Endodermal cell (in vitro differentiated cells): ENCODE measurements around the gene ATXN1L. TPM values are rescaled to one million over a fixed set of nuclear protein-coding genes. Genes with fewer than 3 reads are reported as not detected.
"Not testable (repeated sequence)": the region's sequence is repeated elsewhere in the genome, so short reads cannot be mapped to it uniquely, and the experiment has no call there.

ENCODE experiments used
- DNase-seq: peaks from one replicate; pipeline ENCODE4 v3.0.0-alpha.2; 2017
- H3K27ac ChIP-seq: 2 replicates; pipeline ENCODE4 v1.5.1; 2013; ENCODE audit warnings: mild to moderate bottlenecking, low read depth, low read length, moderate library complexity
- H3K27me3 ChIP-seq: 2 replicates; pipeline ENCODE4 v1.6.1; 2013; ENCODE audit warnings: mild to moderate bottlenecking, low read length, moderate library complexity; ENCODE audit not compliant: insufficient read depth, control insufficient read depth, poor library complexity, severe bottlenecking
- H3K36me3 ChIP-seq: 2 replicates; pipeline ENCODE4 v1.7.0; 2013; ENCODE audit warnings: mild to moderate bottlenecking, low read length, moderate library complexity; ENCODE audit not compliant: control insufficient read depth, insufficient read depth
- H3K4me1 ChIP-seq: one replicate; pipeline ENCODE4 v1.7.0; 2013; ENCODE audit warnings: low read length; ENCODE audit not compliant: control insufficient read depth, insufficient read depth
- H3K4me3 ChIP-seq: 2 replicates; pipeline ENCODE4 v1.5.1; 2013; ENCODE audit warnings: mild to moderate bottlenecking, low read length, moderate library complexity
- H3K9ac ChIP-seq: 2 replicates; pipeline ENCODE4 v1.6.1; 2013; ENCODE audit warnings: mild to moderate bottlenecking, low read length, moderate library complexity; ENCODE audit not compliant: poor library complexity, severe bottlenecking; ENCODE audit errors: extremely low read depth
- H3K9me3 ChIP-seq: 2 replicates; pipeline ENCODE4 v1.6.1; 2013; ENCODE audit warnings: mild to moderate bottlenecking, low read length, moderate library complexity; ENCODE audit not compliant: control insufficient read depth
- H3K27ac Mint-ChIP-seq: 2 replicates; pipeline ENCODE4 v1.8.0; 2020; ENCODE audit warnings: mixed read lengths
- H3K27me3 Mint-ChIP-seq: 2 replicates; pipeline ENCODE4 v1.8.0; 2021; ENCODE audit warnings: mild to moderate bottlenecking, mixed read lengths; ENCODE audit not compliant: insufficient read depth
- H3K36me3 Mint-ChIP-seq: 2 replicates; pipeline ENCODE4 v1.8.0; 2020; ENCODE audit warnings: low read depth, mixed read lengths
- H3K4me1 Mint-ChIP-seq: 2 replicates; pipeline ENCODE4 v1.8.0; 2020; ENCODE audit warnings: mixed read lengths
- H3K4me3 Mint-ChIP-seq: 2 replicates; pipeline ENCODE4 v1.8.0; 2020; ENCODE audit warnings: mild to moderate bottlenecking, moderate library complexity, mixed read lengths
- H3K9me3 Mint-ChIP-seq: 2 replicates; pipeline ENCODE4 v1.8.0; 2020; ENCODE audit warnings: mild to moderate bottlenecking, mixed read lengths
- WGBS, 2 experiments: methylation state at CpG; one replicate each; pipeline versions ENCODE4 v1.1.5 to v1.1.7; 2013; ENCODE audit warnings: missing lambda C conversion rate in 2 of 2, mixed read lengths in 1 of 2; ENCODE audit not compliant: insufficient coverage in 1 of 2, insufficient read length in 1 of 2; 5-methylcytosine and 5-hydroxymethylcytosine counted together
- total RNA-seq, 2 donors: library from RNA; stranded (reverse); fragmentation: NEBNext Ultra II Directional in 1 of 2; extraction: Animal tissue kit (Norgen Biotek cat#: 25700) in 1 of 2; gene quantifications; 2 replicates in 1 of 2; 3 replicates in 1 of 2; pipeline ENCODE4 v1.2.1, GENCODE V29; 2021
- TF ChIP-seq, protein P1 (sequence below): fragments of 200-600 bp; sonication (generic); conservative IDR thresholded peaks from 2 replicates; pipeline ENCODE4 v1.5.0; 2021; ENCODE audit warnings: antibody characterized with exemption, mild to moderate bottlenecking

ATXN1L gene
- total RNA-seq, 2 donors from 2014 or later = 28.9 to 30.7 TPM

DNA sequence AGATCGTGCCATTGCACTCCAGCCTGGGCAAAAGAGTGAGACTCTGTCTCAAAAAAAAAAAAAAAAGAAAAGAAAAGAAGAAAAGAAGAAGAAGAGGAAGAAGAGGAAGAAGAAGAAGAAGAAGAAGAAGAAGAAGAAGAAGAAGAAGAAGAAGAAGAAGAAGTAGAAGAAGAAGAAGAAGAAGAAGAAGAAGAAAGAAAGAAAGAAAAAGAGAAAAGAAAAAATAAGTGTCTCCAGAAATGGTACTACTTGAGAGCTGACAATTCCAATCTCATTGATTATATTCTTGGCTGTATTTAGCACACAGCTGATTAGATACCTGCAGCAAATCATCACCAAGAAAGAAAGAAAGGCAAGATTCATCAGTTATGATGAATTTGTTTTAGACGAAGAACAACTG is 13.7 kb upstream of the ATXN1L start:
- H3K27ac Mint-ChIP-seq, H3K9me3 ChIP-seq, H3K4me3 Mint-ChIP-seq, H3K36me3 ChIP-seq, H3K4me1 ChIP-seq, H3K9ac ChIP-seq, H3K36me3 Mint-ChIP-seq, H3K4me3 ChIP-seq, DNase-seq, H3K27ac ChIP-seq, H3K4me1 Mint-ChIP-seq, H3K9me3 Mint-ChIP-seq: not testable (repeated sequence)
- H3K27me3 Mint-ChIP-seq = peaks cover 13% of the 10 kb centered on the region
- peaks cover 10% of the 10 kb centered on the region for H3K27me3 ChIP-seq
- 89 to 90% methylated on average over 1 to 2 of the region's 2 CpGs for WGBS, 2 experiments

DNA sequence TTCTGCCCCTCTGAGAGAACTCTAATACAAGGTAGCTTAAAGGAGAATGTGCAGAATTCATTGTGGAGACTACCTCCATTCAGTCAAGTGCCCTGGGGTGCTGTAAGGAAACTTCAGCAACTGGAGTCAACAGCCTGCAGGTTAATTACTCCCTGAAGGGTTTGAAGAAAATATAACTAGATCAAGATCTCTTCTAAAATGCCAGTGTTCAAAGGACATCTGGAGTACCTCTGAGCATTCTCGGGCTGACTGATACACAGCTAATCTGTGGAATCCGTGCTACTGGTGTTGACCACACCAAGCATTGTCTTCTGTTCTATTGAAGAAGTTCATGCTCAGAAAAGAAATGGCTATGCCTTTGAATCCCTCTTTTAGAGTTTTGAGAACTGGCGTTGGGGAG is 11.5 kb upstream of the ATXN1L start:
- no peak for DNase-seq
- peaks cover 3% of the 10 kb centered on the region for H3K27me3 Mint-ChIP-seq
- H3K4me3 Mint-ChIP-seq = no peak overlapping the region
- no peak overlapping the region for H3K27ac Mint-ChIP-seq
- no peaks in the 10 kb centered on the region for H3K4me1 Mint-ChIP-seq
- H3K27me3 ChIP-seq = no peaks in the 10 kb centered on the region
- TF ChIP-seq, protein P1, sequence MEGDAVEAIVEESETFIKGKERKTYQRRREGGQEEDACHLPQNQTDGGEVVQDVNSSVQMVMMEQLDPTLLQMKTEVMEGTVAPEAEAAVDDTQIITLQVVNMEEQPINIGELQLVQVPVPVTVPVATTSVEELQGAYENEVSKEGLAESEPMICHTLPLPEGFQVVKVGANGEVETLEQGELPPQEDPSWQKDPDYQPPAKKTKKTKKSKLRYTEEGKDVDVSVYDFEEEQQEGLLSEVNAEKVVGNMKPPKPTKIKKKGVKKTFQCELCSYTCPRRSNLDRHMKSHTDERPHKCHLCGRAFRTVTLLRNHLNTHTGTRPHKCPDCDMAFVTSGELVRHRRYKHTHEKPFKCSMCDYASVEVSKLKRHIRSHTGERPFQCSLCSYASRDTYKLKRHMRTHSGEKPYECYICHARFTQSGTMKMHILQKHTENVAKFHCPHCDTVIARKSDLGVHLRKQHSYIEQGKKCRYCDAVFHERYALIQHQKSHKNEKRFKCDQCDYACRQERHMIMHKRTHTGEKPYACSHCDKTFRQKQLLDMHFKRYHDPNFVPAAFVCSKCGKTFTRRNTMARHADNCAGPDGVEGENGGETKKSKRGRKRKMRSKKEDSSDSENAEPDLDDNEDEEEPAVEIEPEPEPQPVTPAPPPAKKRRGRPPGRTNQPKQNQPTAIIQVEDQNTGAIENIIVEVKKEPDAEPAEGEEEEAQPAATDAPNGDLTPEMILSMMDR = no peak
- WGBS, 2 experiments = 83 to 87% methylated on average over 2 to 3 of the region's 3 CpGs
- H3K9me3 ChIP-seq = no peaks in the 10 kb centered on the region
- no peak overlapping the region for H3K4me3 ChIP-seq
- no peaks in the 10 kb centered on the region for H3K9me3 Mint-ChIP-seq
- H3K4me1 ChIP-seq = no peaks in the 10 kb centered on the region
- no peaks in the 10 kb centered on the region for H3K36me3 ChIP-seq
- no peak overlapping the region for H3K9ac ChIP-seq
- no peak overlapping the region for H3K27ac ChIP-seq
- H3K36me3 Mint-ChIP-seq = no peaks in the 10 kb centered on the region

DNA sequence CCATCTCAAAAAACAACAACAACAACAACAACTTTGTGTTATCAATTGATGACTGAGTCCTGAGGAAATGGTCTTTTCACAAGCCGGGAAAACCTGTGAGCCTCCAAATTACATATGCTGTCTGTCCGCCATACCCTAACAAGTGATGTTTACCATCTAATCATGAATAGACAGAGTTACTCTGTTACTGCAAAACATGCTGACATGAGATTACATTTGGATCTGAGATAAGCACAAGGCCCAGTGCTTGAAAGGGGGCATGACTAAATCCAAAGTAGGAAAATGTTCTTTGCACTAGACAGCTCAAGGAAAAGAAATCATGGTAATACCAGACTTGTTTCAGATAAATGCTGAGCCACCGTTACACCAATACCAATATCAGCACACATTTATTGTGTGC is 8.6 kb upstream of the ATXN1L start:
- Mint-ChIP-seq H3K4me3 (no peak overlapping the region), H3K36me3 (no peaks in the 10 kb centered on the region), H3K4me1 (no peaks in the 10 kb centered on the region), H3K9me3 (no peaks in the 10 kb centered on the region), H3K27ac (no peak overlapping the region), H3K27me3 (peaks cover 5% of the 10 kb centered on the region)
- Histone ChIP-seq H3K4me3 (no peak overlapping the region), H3K9me3 (no peaks in the 10 kb centered on the region), H3K27me3 (no peaks in the 10 kb centered on the region), H3K4me1 (no peaks in the 10 kb centered on the region), H3K27ac (no peak overlapping the region), H3K9ac (no peak overlapping the region), H3K36me3 (no peaks in the 10 kb centered on the region)
- DNase-seq = no peak
- TF ChIP-seq, protein P1 = no peak
- 95 to 100% methylated on average over 2 of the region's 3 CpGs for WGBS, 2 experiments

DNA sequence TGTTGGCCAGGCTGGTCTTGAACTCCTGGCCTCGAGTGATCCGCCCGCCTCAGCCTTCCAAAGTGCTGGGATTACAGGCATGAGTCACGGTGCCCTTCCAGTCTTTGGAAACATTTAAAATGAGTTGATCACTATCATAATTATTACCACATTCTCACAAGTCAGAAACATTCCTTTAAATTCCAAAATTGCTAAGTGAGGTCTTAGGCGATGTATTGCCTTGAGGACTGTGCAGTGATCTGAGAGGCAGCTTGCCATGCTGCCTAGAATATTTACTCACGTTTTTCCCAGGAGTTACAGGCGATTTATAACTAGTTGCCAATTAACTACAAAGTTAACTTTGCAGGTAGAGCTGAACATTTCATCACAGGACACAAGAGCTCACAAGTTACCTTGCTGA is 5.7 kb upstream of the ATXN1L start:
- TF ChIP-seq, protein P1 = no peak
- H3K4me3 Mint-ChIP-seq = no peak overlapping the region
- Histone ChIP-seq H3K4me3 (no peak overlapping the region), H3K9me3 (no peaks in the 10 kb centered on the region), H3K27ac (no peak overlapping the region), H3K9ac (no peak overlapping the region), H3K36me3 (no peaks in the 10 kb centered on the region), H3K4me1 (no peaks in the 10 kb centered on the region), H3K27me3 (no peaks in the 10 kb centered on the region)
- no peak overlapping the region for H3K27ac Mint-ChIP-seq
- 77 to 82% methylated on average over 5 to 7 of the region's 7 CpGs for WGBS, 2 experiments
- H3K9me3 Mint-ChIP-seq = no peaks in the 10 kb centered on the region
- peaks cover 2% of the 10 kb centered on the region for H3K27me3 Mint-ChIP-seq
- H3K36me3 Mint-ChIP-seq = no peaks in the 10 kb centered on the region
- H3K4me1 Mint-ChIP-seq = no peaks in the 10 kb centered on the region
- DNase-seq = no peak
